A549 (cell line): ENCODE results near the gene ESRRB.

Source experiments
- BHLHE40 ChIP-seq: IDR thresholded peaks from 2 replicates; pipeline ENCODE4 v1.6.1; 2012; ENCODE audit warnings: low read depth, low read length, inconsistent platforms
- CEBPB ChIP-seq, 2 experiments: fragments of >200 bp in 1 of 2; sonication (Bioruptor Twin) in 1 of 2; formaldehyde crosslinking in 1 of 2; IDR thresholded peaks; 2 replicates each; pipeline ENCODE4 v1.6.1; 2012 to 2016
- CTCF ChIP-seq: fragments of >200 bp; sonication (Bioruptor Twin); formaldehyde crosslinking; IDR thresholded peaks from 3 replicates; pipeline ENCODE4 v1.5.1; 2016
- ELK1 ChIP-seq: fragments of 150-350 bp; IDR thresholded peaks from 2 replicates; pipeline ENCODE4 v1.6.1; 2014; ENCODE audit warnings: low read depth, mild to moderate bottlenecking, low read length
- HOXB13 ChIP-seq: fragments of 250-450 bp; sonication (Bioruptor Pico); IDR thresholded peaks from 2 replicates; pipeline ENCODE4 v1.5.0; 2020; ENCODE audit warnings: low read depth, mild to moderate bottlenecking, moderate library complexity
- HOXB5 ChIP-seq: fragments of 250-450 bp; sonication (Bioruptor Pico); IDR thresholded peaks from 2 replicates; pipeline ENCODE4 v1.5.0; 2020; ENCODE audit warnings: mild to moderate bottlenecking, moderate library complexity
- MAFK ChIP-seq: fragments of 450-650 bp; IDR thresholded peaks from 2 replicates; pipeline ENCODE4 v1.6.1; 2014; ENCODE audit not compliant: partially characterized antibody
- NR3C1 ChIP-seq: fragments of >200 bp; sonication (Bioruptor Twin); formaldehyde crosslinking; IDR thresholded peaks from 3 replicates; pipeline ENCODE4 v1.6.1; 2017
- POLR2A ChIP-seq: IDR thresholded peaks from 2 replicates; pipeline ENCODE4 v1.6.1; 2012; ENCODE audit warnings: mild to moderate bottlenecking, low read length
- POLR2AphosphoS2 ChIP-seq: conservative IDR thresholded peaks from 2 replicates; pipeline ENCODE4 v1.6.1; 2012; ENCODE audit warnings: low read length, improper control_type of control experiment, inconsistent platforms

- no peak for TF ChIP-seq CEBPB (IDR thresholded peaks at IDR 0.05)
- TF ChIP-seq ELK1, result no peak
- TF ChIP-seq POLR2A, result no peak
- no peak for TF ChIP-seq CTCF
- TF ChIP-seq HOXB5, result no peak
- no peak for TF ChIP-seq NR3C1
- TF ChIP-seq HOXB13 (CRISPR knock-in tag), result no peak
- TF ChIP-seq POLR2AphosphoS2, result no peak
- TF ChIP-seq MAFK, result no peak
- no peak for TF ChIP-seq BHLHE40
Observed at GRCh38 chr14:76430475-76430980, 54.6 kb downstream of the ESRRB start.
